ENCODE results near the gene TNFRSF13B. TPM values are rescaled to one million over a fixed set of nuclear protein-coding genes. Genes with fewer than 3 reads are reported as not detected.

Gene TNFRSF13B
- total RNA-seq, 2 experiments from 2014 or later: 7.5 to 19.3 TPM

GRCh38 chr17:17001076-17001777, 29.3 kb upstream of the TNFRSF13B start:
- Histone ChIP-seq H3K4me1 (ENCODE audit: insufficient read depth, low read length, poor library complexity, severe bottlenecking) (peaks cover 7% of the 10 kb centered on the region), H3K9me2 (ENCODE audit: insufficient read depth, low read length) (no peaks in the 10 kb centered on the region), H3K4me2 (ENCODE audit: low read length) (no peak overlapping the region), H3K36me3 (ENCODE audit: insufficient read depth, low read length) (no peaks in the 10 kb centered on the region), H3K27ac (ENCODE audit: low read depth, low read length, poor library complexity, severe bottlenecking) (no peak overlapping the region), H3K79me2 (ENCODE audit: insufficient read depth, low read depth, low read length) (no peaks in the 10 kb centered on the region), H2AFZ (ENCODE audit: low read length) (peak overlapping the region; percentile 17; the same call in 1 of the 2 replicates), H3K9me3 (ENCODE audit: low read length) (no peaks in the 10 kb centered on the region), H4K20me1 (ENCODE audit: insufficient read depth, low read length) (no peaks in the 10 kb centered on the region), H3K4me3 (ENCODE audit: low read depth, low read length, poor library complexity, severe bottlenecking) (no peak overlapping the region)
- POLR2A ChIA-PET: no interaction called here
- CTCF ChIA-PET (ENCODE audit: unreplicated experiment): no interaction called here
- intact Hi-C loops (cut with micrococcal nuclease; ENCODE audit: unreplicated experiment): loop anchor here (1.0 to 2.0 kb wide), 2 partner anchors 146 to 312 kb away; no protein-coding TSS in a partner anchor
- DNase-seq (ENCODE audit: low spot score): no peak
- TF ChIP-seq EZH2phosphoT487 (IDR thresholded peaks at IDR 0.05; ENCODE audit: borderline replicate concordance, low read depth, low read length) (no peak), CTCF (conservative IDR thresholded peaks at IDR 0.05; ENCODE audit: low read length) (no peak)
- no TSS peak for BruUV-seq (replicated peaks)

DNA sequence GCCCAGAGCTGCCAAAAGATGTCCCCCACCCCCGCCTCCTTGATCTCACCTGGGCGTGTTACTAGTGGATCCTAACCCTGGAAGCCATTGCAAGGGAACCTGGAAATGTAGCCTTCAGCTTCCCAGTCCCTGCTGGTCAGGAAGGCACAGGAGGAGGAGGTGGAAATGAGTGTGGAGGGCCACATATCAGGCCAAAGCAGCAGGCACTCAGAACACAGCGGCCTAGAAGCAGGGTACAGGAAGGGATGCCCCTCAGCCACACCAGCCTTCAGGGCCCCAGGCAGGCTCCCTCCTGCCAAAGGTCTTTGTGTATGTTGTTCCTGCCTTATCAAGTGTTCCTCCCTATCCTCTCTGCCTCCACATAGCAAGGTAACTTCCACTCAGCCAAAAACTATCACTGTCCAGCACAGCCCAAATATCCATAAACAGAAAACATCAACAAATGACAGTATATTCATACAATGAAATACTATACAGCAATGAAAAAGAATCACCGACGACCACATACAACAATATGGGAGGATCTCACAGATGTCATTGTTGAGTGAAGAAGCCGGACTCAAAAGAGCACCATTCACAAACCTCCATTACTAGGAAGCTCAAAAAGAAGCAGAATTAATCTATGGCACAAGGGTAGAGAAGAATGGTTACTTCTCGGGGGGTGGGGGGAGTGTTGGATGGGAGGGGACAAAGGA, 28.2 kb upstream of the TNFRSF13B start:
- no peak overlapping the region for H2AFZ ChIP-seq (ENCODE audit: low read length)

More for the DNA sequence above, 28.2 kb upstream of the TNFRSF13B start:
- H3K9me2 ChIP-seq (ENCODE audit: insufficient read depth, low read length): no peaks in the 10 kb centered on the region
- peaks cover 7% of the 10 kb centered on the region for H3K4me1 ChIP-seq (ENCODE audit: insufficient read depth, low read length, poor library complexity, severe bottlenecking)
- ChIA-PET POLR2A (interaction anchor here (0.7 kb wide), 1 partner anchor 77 kb away, joined by 3 read pairs; no protein-coding TSS in a partner anchor), CTCF (ENCODE audit: unreplicated experiment) (interaction anchor here (0.6 kb wide), 1 partner anchor 86 kb away, joined by 6 read pairs; no protein-coding TSS in a partner anchor)
- no peak overlapping the region for H3K4me2 ChIP-seq (ENCODE audit: low read length)
- no peaks in the 10 kb centered on the region for H3K36me3 ChIP-seq (ENCODE audit: insufficient read depth, low read length)
- DNase-seq (ENCODE audit: low spot score): no peak
- H3K9me3 ChIP-seq (ENCODE audit: low read length): no peaks in the 10 kb centered on the region
- TF ChIP-seq EZH2phosphoT487 (IDR thresholded peaks at IDR 0.05; ENCODE audit: borderline replicate concordance, low read depth, low read length) (no peak), CTCF (conservative IDR thresholded peaks at IDR 0.05; ENCODE audit: low read length) (no peak)
- BruUV-seq (replicated peaks): no TSS peak
- H3K79me2 ChIP-seq (ENCODE audit: insufficient read depth, low read depth, low read length): no peaks in the 10 kb centered on the region
- no peak overlapping the region for H3K27ac ChIP-seq (ENCODE audit: low read depth, low read length, poor library complexity, severe bottlenecking)
- intact Hi-C loops (cut with micrococcal nuclease; ENCODE audit: unreplicated experiment): loop anchor here (2.0 kb wide), 1 partner anchor 147 kb away; no protein-coding TSS in a partner anchor
- H4K20me1 ChIP-seq (ENCODE audit: insufficient read depth, low read length): no peaks in the 10 kb centered on the region
- H3K4me3 ChIP-seq (ENCODE audit: low read depth, low read length, poor library complexity, severe bottlenecking): no peak overlapping the region

Measured in OCI-LY7 (cell line).